HepG2 (cell line): Measurements from ENCODE around the gene AHCY. TPM values are rescaled to one million over a fixed set of nuclear protein-coding genes. Genes with fewer than 3 reads are reported as not detected.

Source experiments
- FOXA3 ChIP-seq: IDR thresholded peaks from 2 replicates; pipeline ENCODE4 v1.6.1; 2016; ENCODE audit warnings: missing genetic modification reagents, missing compliant biosample characterization
- HCFC1 ChIP-seq: fragments of 150-350 bp; IDR thresholded peaks from 2 replicates; pipeline ENCODE4 v1.6.1; 2014; ENCODE audit warnings: low read depth, low read length
- HINFP ChIP-seq: sonication (generic); formaldehyde crosslinking; IDR thresholded peaks from 2 replicates; pipeline ENCODE4 v1.4.0; 2020; ENCODE audit warnings: low read depth, mild to moderate bottlenecking, missing genetic modification reagents
- HNF1B ChIP-seq: sonication (generic); formaldehyde crosslinking; IDR thresholded peaks from 2 replicates; pipeline ENCODE4 v1.5.1; 2020; ENCODE audit warnings: mild to moderate bottlenecking, moderate library complexity, missing genetic modification reagents
- IRF2 ChIP-seq: IDR thresholded peaks from 2 replicates; pipeline ENCODE4 v1.6.1; 2018; ENCODE audit warnings: missing genetic modification reagents, missing compliant biosample characterization
- KDM1A ChIP-seq: IDR thresholded peaks from 2 replicates; pipeline ENCODE4 v1.6.1; 2016; ENCODE audit warnings: missing compliant biosample characterization
- POLR2AphosphoS2 ChIP-seq: IDR thresholded peaks from 2 replicates; pipeline ENCODE4 v1.6.1; 2011; ENCODE audit warnings: low read depth, low read length, improper control_type of control experiment
- PRDM15 ChIP-seq: sonication (generic); formaldehyde crosslinking; IDR thresholded peaks from 2 replicates; pipeline ENCODE4 v1.4.0; 2020; ENCODE audit warnings: missing genetic modification reagents
- RARA ChIP-seq: IDR thresholded peaks from 2 replicates; pipeline ENCODE4 v1.6.1; 2016; ENCODE audit warnings: missing genetic modification reagents, missing compliant biosample characterization
- RFXANK ChIP-seq: IDR thresholded peaks from 2 replicates; pipeline ENCODE4 v1.6.1; 2016
- SETDB1 ChIP-seq: sonication (generic); formaldehyde crosslinking; IDR thresholded peaks from 2 replicates; pipeline ENCODE4 v1.5.1; 2020; ENCODE audit warnings: missing genetic modification reagents, mild to moderate bottlenecking, borderline replicate concordance
- SMAD1 ChIP-seq: sonication (generic); formaldehyde crosslinking; IDR thresholded peaks from 2 replicates; pipeline ENCODE4 v1.4.0; 2020; ENCODE audit warnings: missing genetic modification reagents, low read depth, mild to moderate bottlenecking, borderline replicate concordance
- STAT5B ChIP-seq: sonication (generic); formaldehyde crosslinking; IDR thresholded peaks from 2 replicates; pipeline ENCODE4 v1.4.0; 2020; ENCODE audit warnings: missing genetic modification reagents
- TFAP4 ChIP-seq: sonication (generic); IDR thresholded peaks from 2 replicates; pipeline ENCODE4 v1.6.1; 2016; ENCODE audit warnings: low read depth, borderline replicate concordance
- WIZ ChIP-seq: sonication (generic); formaldehyde crosslinking; IDR thresholded peaks from 2 replicates; pipeline ENCODE4 v1.5.1; 2020; ENCODE audit warnings: mild to moderate bottlenecking, missing genetic modification reagents
- ZBTB26 ChIP-seq: IDR thresholded peaks from 2 replicates; pipeline ENCODE4 v1.6.1; 2016; ENCODE audit warnings: missing compliant biosample characterization, missing genetic modification reagents, borderline replicate concordance
- ZGPAT ChIP-seq: IDR thresholded peaks from 2 replicates; pipeline ENCODE4 v1.6.1; 2016; ENCODE audit warnings: mild to moderate bottlenecking
- ZNF121 ChIP-seq: sonication (generic); formaldehyde crosslinking; IDR thresholded peaks from 2 replicates; pipeline ENCODE4 v1.5.0; 2020; ENCODE audit warnings: mild to moderate bottlenecking, missing genetic modification reagents
- ZNF501 ChIP-seq: sonication (generic); formaldehyde crosslinking; IDR thresholded peaks from 2 replicates; pipeline ENCODE4 v1.5.1; 2020; ENCODE audit warnings: mild to moderate bottlenecking, moderate library complexity, missing genetic modification reagents
- ZNF737 ChIP-seq: sonication (generic); formaldehyde crosslinking; IDR thresholded peaks from 2 replicates; pipeline ENCODE4 v1.5.0; 2020; ENCODE audit warnings: missing genetic modification reagents, mild to moderate bottlenecking, borderline replicate concordance
- ZNF891 ChIP-seq: sonication (generic); formaldehyde crosslinking; IDR thresholded peaks from 2 replicates; pipeline ENCODE4 v1.5.0; 2020; ENCODE audit warnings: mild to moderate bottlenecking, missing genetic modification reagents
- polyA plus RNA-seq, 8 experiments: library from polyadenylated mRNA; depleted of rRNA in 3 of 8; stranded (reverse) in 7 of 8; unstranded in 1 of 8; fragments of >200 nt; fragmentation: Illumina TruSeq in 4 of 8; extraction: Trizol in 4 of 8; gene quantifications; 2 replicates each; pipeline versions ENCODE4 v1.2.1 to v1.2.3, GENCODE V29; 2011 to 2016; ENCODE audit warnings: low read depth in 4 of 8, missing spikeins in 1 of 8, mixed read lengths in 1 of 8; ENCODE audit not compliant: insufficient read depth in 1 of 8
- total RNA-seq, 5 experiments: library from RNA; depleted of rRNA; stranded (reverse); fragments of >200 nt; fragmentation: Illumina TruSeq; extraction: Trizol; gene quantifications; 2 replicates each; pipeline ENCODE4 v1.2.3, GENCODE V29; 2016; ENCODE audit warnings: low read depth in 1 of 5

Gene AHCY
- total and polyA plus RNA-seq, 2 of the 13 experiments (the other 11 are each of a cell fraction or from before 2014, with no cell fraction given): 407 to 419 TPM

- TF ChIP-seq ZGPAT (CRISPR knock-in tag) (peak; percentile 46; the same call in 1 of the 2 replicates), STAT5B (no peak), SETDB1 (no peak), PRDM15 (CRISPR knock-in tag) (no peak), ZNF891 (no peak), IRF2 (no peak), ZNF501 (CRISPR knock-in tag) (peak; percentile 75; the same call in 1 of the 2 replicates), SMAD1 (no peak), FOXA3 (CRISPR knock-in tag) (peak; percentile 31; the same call in 1 of the 2 replicates), RFXANK (CRISPR knock-in tag) (no peak), HCFC1 (no peak), ZNF737 (CRISPR knock-in tag) (peak; percentile 72; the same call in 1 of the 2 replicates), WIZ (CRISPR knock-in tag) (no peak), HINFP (0 out of 2 replicates have a peak, but pooled peaks have one; percentile 66), TFAP4 (no peak), RARA (CRISPR knock-in tag) (no peak), ZBTB26 (CRISPR knock-in tag) (no peak), HNF1B (CRISPR knock-in tag) (no peak), POLR2AphosphoS2 (no peak), KDM1A (CRISPR knock-in tag) (no peak), ZNF121 (CRISPR knock-in tag) (no peak)
Observed at GRCh38 chr20:34300256-34300806, 2.8 kb downstream of the AHCY start (continued).
